ENCODE results near the gene FBXO39.
"Not testable (repeated sequence)": the region's sequence is repeated elsewhere in the genome, so short reads cannot be mapped to it uniquely, and the experiment has no call there.

- TF ChIP-seq CTCF, POLR2A (IDR thresholded peaks at IDR 0.05): not testable (repeated sequence)
Measured at GRCh38 chr17:6774906-6775305, 1.1 kb upstream of the FBXO39 start.
